ENCODE measurements around the gene SLC35B4.

Gene SLC35B4

DNA sequence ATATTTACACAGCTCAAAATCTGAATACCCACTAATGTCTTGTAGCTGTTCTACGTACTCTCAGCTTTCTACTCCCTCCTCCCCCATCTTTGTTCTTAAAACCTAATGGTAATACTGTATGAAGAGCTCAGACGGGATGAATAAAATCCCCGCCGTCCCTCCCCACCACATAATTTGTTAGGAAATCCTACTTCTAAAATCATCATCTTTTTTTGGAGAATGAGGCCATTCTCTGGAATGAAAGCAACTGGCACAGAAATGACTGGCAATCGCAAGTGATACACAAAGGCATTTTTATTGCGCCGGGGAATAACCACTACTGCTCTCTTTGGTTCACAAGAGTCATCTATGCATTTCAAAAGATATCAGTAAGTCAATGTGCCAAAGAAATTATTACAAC lies 27.3 kb downstream of the SLC35B4 start:
- no peak for DNase-seq

- no peak for DNase-seq
Measured at GRCh38 chr7:134287916-134288659, 28.6 kb downstream of the SLC35B4 start.

- DNase-seq: no peak
Measured at GRCh38 chr7:134284952-134285351, 31.8 kb downstream of the SLC35B4 start.

DNA sequence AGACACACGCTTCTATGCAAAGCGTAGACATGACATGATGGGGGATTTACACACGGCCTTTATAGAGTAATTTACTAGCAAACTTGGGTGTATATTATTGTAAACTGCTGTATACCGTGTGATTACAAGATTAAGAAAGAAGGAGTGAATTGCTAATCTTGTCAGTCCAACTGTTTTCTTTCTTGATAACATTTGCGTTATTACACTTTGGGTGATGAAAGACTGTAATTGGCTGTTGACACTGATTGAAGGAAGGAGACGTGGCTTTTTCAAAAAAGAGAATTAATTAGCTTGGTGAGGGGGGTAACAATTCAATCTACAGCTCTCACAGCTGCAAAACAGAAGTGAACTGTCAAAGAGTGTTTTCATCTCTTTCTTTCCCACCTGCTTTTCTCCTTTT lies 32.7 kb downstream of the SLC35B4 start:
- DNase-seq: no peak

DNA sequence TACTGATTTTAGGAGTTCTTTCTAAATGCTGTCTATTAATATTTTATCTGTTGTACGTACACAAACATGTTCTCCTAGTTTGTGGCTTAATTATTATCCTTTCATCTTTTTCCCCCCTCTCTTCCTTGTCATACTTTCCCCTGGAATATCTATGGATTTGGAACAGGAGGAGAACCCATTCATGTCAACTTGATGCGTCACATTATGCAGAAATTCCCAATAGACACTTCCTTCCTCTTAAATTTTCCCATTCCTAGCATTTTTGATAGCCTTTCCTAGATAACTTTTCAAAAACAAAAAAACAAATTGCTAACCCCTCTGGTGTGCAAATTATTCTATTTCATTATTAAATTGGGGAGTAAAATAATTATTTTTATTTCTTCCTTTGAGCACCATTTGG lies 36.2 kb downstream of the SLC35B4 start:
- no peak for DNase-seq

DNA sequence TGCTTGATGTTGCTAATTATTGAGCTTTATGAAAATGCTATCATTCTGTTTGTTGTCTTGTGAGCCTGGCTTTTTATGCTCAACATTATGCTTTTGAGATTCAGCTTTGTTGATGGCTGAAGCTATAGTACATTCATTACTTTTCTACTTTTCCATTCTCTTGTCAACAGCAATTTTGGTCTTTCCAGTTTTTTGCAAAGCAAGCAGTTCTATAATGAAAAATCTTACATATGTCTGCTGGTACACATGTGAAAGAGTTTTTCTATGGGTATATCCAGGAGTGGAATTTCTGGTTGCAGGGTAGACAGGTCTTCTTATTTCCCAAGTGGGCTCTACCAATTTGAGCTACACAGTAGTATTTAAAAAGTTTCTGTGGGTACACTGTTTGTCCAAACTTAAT lies 36.8 kb downstream of the SLC35B4 start:
- no peak for DNase-seq

- DNase-seq: no peak
Measured at GRCh38 chr7:134279336-134279735, 37.4 kb downstream of the SLC35B4 start.

DNA sequence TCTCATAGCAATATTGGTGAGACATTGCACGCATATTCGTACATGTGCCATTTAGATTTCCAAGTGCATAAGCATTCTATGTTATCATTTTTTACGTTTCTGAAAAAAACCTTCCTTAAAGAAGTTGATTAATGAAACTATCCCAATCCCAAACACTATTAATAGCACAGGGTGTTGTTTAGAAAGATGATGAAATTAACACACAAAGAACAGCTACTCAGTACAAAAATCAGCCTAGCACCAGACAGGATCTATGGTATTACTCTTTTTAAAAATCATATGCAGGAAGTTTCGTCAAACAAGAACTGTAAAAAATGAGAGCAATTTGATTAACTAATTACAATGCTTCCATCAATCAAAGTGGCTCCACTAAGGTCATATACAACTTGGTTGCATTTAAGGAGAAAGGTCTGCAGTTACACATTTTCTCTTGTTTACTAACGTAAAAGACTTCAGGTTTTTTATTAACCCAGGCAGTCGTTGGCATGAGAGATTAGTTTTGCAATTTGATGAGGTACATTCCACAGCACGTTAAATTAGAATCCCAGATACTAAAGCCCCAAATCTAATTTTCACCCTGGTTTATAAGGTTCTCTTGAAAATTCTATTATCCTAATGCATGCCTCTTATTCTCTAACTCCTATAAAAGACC lies 38.1 kb downstream of the SLC35B4 start:
- no peak for DNase-seq

DNA sequence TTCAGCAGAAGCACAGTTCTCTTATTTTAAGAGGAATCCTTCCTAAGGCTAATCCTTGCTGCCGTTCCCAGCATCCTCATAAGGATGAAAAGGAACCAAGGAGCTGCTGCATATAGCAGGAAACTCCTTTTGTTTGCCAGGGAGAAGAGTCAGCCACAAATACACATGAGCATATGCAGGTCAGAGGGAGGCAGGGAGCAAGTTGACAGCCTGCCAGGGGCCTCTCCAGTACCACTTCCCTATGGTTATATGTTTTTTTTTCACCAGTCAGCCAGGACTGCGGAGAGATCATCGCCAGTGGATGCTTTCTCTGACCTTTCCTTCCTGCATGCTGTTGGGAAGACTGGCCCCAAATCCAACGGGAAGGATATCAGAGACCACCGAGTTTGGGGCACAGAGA lies 39.8 kb downstream of the SLC35B4 start:
- DNase-seq: no peak

GRCh38 chr7:134262322-134262721 lies 54.4 kb downstream of the SLC35B4 start:
- no peak for DNase-seq

DNA sequence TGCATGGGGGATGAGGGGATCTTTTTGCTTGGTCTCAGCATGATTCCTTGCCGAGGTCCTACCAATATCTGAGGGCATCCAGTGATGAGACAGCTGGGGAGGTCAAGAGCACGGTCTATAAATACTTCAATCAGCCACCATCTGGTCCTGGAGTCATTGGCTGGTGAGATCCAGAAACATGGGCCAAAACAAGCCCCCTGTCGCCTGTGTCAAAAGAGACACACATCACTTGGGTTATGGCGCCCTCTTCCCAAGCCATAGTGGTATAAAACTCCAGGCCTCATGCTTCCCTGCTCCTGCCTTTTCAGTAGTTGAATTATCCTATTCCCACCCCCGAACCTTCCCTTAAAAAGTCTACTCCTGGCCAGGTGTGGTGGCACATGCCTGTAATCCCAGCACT lies 60.9 kb downstream of the SLC35B4 start:
- DNase-seq: no peak

- no peak for DNase-seq
Measured at GRCh38 chr7:134254311-134254710, 62.4 kb downstream of the SLC35B4 start.

- no peak for DNase-seq
Measured at GRCh38 chr7:134248196-134248595, 68.5 kb downstream of the SLC35B4 start.

DNA sequence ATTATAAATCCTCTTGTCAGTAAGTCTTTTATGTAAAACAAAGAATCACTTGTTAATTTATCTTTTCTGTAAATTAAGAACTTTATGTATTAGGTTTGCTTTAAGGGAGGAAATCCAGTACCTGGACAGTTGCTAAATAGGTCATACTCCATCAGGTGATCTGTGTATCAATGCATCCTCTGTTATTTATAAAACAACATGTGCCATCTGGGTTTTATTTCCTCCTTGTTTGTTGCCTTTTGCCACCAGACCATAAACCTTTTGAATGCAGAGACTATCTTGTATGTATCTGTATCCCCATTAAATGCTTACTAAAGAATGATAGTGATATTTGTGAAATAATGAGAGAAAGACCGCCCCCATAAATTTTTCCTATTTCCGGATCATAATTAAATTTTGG lies 70.0 kb downstream of the SLC35B4 start:
- DNase-seq: no peak

DNA sequence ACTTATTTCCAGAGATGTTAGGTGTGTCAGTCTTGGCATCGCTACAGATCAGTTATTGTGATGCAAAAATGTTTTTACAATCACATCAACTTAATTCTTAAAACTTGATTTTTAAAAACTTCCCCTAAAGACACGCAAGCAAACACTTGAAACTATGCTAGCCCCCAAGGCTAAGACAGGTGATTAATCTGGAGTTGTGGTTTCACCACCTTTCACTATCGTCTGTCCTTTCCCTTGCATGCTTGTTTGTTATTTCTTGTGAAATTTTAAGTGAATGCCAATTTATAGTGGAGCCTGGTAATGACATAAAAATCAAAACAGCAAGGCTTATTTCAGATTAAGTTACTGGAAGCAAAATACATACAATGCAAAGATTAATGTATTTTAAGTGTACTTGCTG lies 70.4 kb downstream of the SLC35B4 start:
- no peak for DNase-seq

GRCh38 chr7:134245253-134245652 lies 71.5 kb downstream of the SLC35B4 start:
- DNase-seq: no peak

Measured in activated CD4-positive, alpha-beta T cell treated with anti-CD3 and anti-CD28 coated beads, Interleukin-2, amount 50 U/mL, for 4 hours (primary cell).